Retinal pigment epithelial cell (primary cell): ENCODE data around the gene STN1.
A peak's percentile ranks its signal among the peaks of the same experiment; 100 is the strongest.

Source experiments
- DNase-seq: peaks from one replicate; pipeline ENCODE4 v3.0.0-alpha.2; 2010; ENCODE audit warnings: low read depth
- H3K4me3 ChIP-seq: 2 replicates; pipeline ENCODE4 v1.5.1; 2011; ENCODE audit warnings: mild to moderate bottlenecking, low read length, control low read depth, moderate library complexity
- CTCF ChIP-seq: conservative IDR thresholded peaks from 2 replicates; pipeline ENCODE4 v1.5.1; 2011; ENCODE audit warnings: low read depth, low read length, control low read depth, inconsistent platforms

STN1 gene

GRCh38 chr10:103915796-103916195 lies 2.2 kb downstream of the STN1 start:
- DNase-seq, result no peak
- no peak for TF ChIP-seq CTCF
- no peak overlapping the region for H3K4me3 ChIP-seq

GRCh38 chr10:103912759-103913158 lies 5.2 kb downstream of the STN1 start:
- no peak for TF ChIP-seq CTCF
- no peak overlapping the region for H3K4me3 ChIP-seq
- no peak for DNase-seq

GRCh38 chr10:103911021-103911459 lies 6.9 kb downstream of the STN1 start:
- DNase-seq, result no peak
- no peak overlapping the region for H3K4me3 ChIP-seq
- TF ChIP-seq CTCF, result no peak

- H3K4me3 ChIP-seq, result no peak overlapping the region
- no peak for TF ChIP-seq CTCF
- peak; percentile 26 for DNase-seq
Observed at GRCh38 chr10:103910442-103911012, 7.5 kb downstream of the STN1 start.

GRCh38 chr10:103905441-103905840 lies 12.5 kb downstream of the STN1 start:
- no peak overlapping the region for H3K4me3 ChIP-seq
- DNase-seq, result no peak
- no peak for TF ChIP-seq CTCF

DNA sequence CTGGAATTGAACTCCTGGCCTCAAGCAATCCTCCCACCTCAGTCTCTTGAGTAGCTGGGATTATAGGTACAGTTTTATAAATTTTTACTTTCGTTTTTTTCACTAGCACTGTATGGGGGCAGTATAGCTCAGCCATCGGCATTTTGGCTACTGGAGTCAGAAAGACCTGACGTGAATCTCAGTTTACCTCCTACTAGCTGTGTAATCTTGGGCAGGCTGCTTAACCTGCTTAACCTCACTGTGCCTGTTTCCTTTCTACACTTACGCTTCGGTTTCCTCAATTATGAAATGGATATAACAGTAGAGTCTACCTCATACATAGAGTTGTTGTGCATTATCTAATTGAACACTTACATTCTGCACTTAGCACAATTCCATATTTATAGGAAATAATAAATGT lies 16.7 kb downstream of the STN1 start:
- H3K4me3 ChIP-seq, result no peak overlapping the region
- no peak for DNase-seq
- no peak for TF ChIP-seq CTCF

GRCh38 chr10:103899312-103899711 lies 18.7 kb downstream of the STN1 start:
- H3K4me3 ChIP-seq, result no peak overlapping the region
- no peak for TF ChIP-seq CTCF
- no peak for DNase-seq
